Gastroesophageal sphincter (tissue), 4 donors: Measurements from ENCODE around the gene SMAP2. TPM values are rescaled to one million over a fixed set of nuclear protein-coding genes. Genes with fewer than 3 reads are reported as not detected.

Experiments used
- ATAC-seq: fragments of 150-250 bp; one replicate; pipeline ENCODE4 v1.9.1; 2016; ENCODE audit warnings: mild to moderate bottlenecking, moderate library complexity
- H3K27ac ChIP-seq, 4 donors: fragments of 200-600 bp; sonication (generic) in 3 of 4; 1 replicate in 3 of 4; 2 replicates in 1 of 4; pipeline ENCODE4 v1.5.1; 2016 to 2019
- H3K27me3 ChIP-seq: fragments of 200-600 bp; sonication (generic); one replicate; pipeline ENCODE4 v1.5.1; 2019
- H3K36me3 ChIP-seq, 2 donors: fragments of 200-600 bp; sonication (generic); one replicate each; pipeline ENCODE4 v1.5.1; 2019; ENCODE audit warnings: control low read depth in 1 of 2
- H3K4me1 ChIP-seq, 3 donors: fragments of 200-600 bp; sonication (generic); 1 replicate in 2 of 3; 2 replicates in 1 of 3; pipeline ENCODE4 v1.5.1; 2016 to 2019; ENCODE audit warnings: control low read depth in 2 of 3
- H3K4me3 ChIP-seq, 2 donors: fragments of 200-600 bp; sonication (generic); one replicate each; pipeline ENCODE4 v1.5.1; 2019; ENCODE audit warnings: mild to moderate bottlenecking in 1 of 2, moderate library complexity in 1 of 2
- H3K9me3 ChIP-seq, 3 donors: fragments of 200-600 bp; sonication (generic); one replicate each; pipeline ENCODE4 v1.5.1; 2017 to 2019; ENCODE audit warnings: control low read depth in 2 of 3
- CTCF ChIP-seq, 4 experiments: fragments of 200-600 bp in 2 of 4; fragments of 450-650 bp in 2 of 4; sonication (generic) in 1 of 4; IDR thresholded peaks; one replicate each; pipeline ENCODE4 v1.5.1; 2017 to 2019; ENCODE audit warnings: antibody characterized with exemption in 4 of 4, mild to moderate bottlenecking in 2 of 4, moderate library complexity in 2 of 4
- EP300 ChIP-seq: sonication (generic); formaldehyde crosslinking; IDR thresholded peaks from one replicate; pipeline ENCODE4 v1.6.1; 2017; ENCODE audit warnings: antibody characterized with exemption, mild to moderate bottlenecking
- POLR2A ChIP-seq, 2 donors: fragments of 450-650 bp; IDR thresholded peaks; one replicate each; pipeline ENCODE4 v1.6.1; 2017; ENCODE audit warnings: antibody characterized with exemption in 2 of 2, mild to moderate bottlenecking in 2 of 2, moderate library complexity in 1 of 2
- POLR2AphosphoS5 ChIP-seq: sonication (generic); formaldehyde crosslinking; IDR thresholded peaks from one replicate; pipeline ENCODE4 v1.6.1; 2017; ENCODE audit warnings: antibody characterized with exemption
- WGBS, 2 donors: methylation state at CpG; one replicate each; pipeline ENCODE4 v1.1.5; 2018; ENCODE audit warnings: low coverage in 1 of 2; 5-methylcytosine and 5-hydroxymethylcytosine counted together
- total RNA-seq, 4 donors: library from RNA; depleted of rRNA; stranded (reverse); fragments of >200 nt; gene quantifications; one replicate each; pipeline ENCODE4 v1.1.0, GENCODE V29; 2016

Gene SMAP2
- total RNA-seq, 4 donors from 2014 or later = 19.9 to 43.2 (median 26.6) TPM

GRCh38 chr1:40451238-40451585 lies 77.7 kb downstream of the SMAP2 start:
- Histone ChIP-seq H3K27me3 (no peaks in the 10 kb centered on the region), H3K36me3 (peaks cover 0 to 13% of the 10 kb centered on the region in 2 donors), H3K4me1 (peaks cover 0 to 15% (median 0%) of the 10 kb centered on the region in 3 donors), H3K27ac (no peak overlapping the region), H3K4me3 (no peak overlapping the region), H3K9me3 (peaks cover 0 to 23% (median 0%) of the 10 kb centered on the region in 3 donors)
- TF ChIP-seq CTCF (IDR thresholded peaks at IDR 0.05) = no peak
- WGBS, 2 donors = 92 to 100% methylated on average over 1 of the region's 1 CpG
- ATAC-seq = no peak

GRCh38 chr1:40454873-40455272 lies 81.3 kb downstream of the SMAP2 start:
- H3K36me3 ChIP-seq = peaks cover 0 to 46% of the 10 kb centered on the region in 2 donors
- no peak overlapping the region for H3K27ac ChIP-seq
- H3K27me3 ChIP-seq = no peaks in the 10 kb centered on the region
- H3K9me3 ChIP-seq = peaks cover 0 to 58% (median 3%) of the 10 kb centered on the region in 3 donors
- H3K4me1 ChIP-seq = peaks cover 0 to 9% (median 0%) of the 10 kb centered on the region in 3 donors
- no peak overlapping the region for H3K4me3 ChIP-seq
- TF ChIP-seq CTCF (IDR thresholded peaks at IDR 0.05) = no peak
- TF ChIP-seq POLR2A (IDR thresholded peaks at IDR 0.05) = no peak
- TF ChIP-seq POLR2AphosphoS5 = no peak
- no peak for TF ChIP-seq EP300
- no peak for ATAC-seq
- 92 to 100% methylated on average over 1 of the region's 1 CpG for WGBS, 2 donors

DNA sequence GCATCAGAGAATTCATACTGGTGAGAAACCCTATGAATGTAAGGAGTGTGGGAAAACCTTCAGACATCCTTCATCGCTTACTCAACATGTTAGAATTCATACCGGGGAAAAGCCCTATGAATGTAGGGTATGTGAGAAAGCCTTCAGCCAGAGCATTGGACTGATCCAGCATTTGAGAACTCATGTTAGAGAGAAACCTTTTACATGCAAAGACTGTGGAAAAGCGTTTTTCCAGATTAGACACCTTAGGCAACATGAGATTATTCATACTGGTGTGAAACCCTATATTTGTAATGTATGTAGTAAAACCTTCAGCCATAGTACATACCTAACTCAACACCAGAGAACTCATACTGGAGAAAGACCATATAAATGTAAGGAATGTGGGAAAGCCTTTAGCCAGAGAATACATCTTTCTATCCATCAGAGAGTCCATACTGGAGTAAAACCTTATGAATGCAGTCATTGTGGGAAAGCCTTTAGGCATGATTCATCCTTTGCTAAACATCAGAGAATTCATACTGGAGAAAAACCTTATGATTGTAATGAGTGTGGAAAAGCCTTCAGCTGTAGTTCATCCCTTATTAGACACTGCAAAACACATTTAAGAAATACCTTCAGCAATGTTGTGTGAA lies 89.5 kb downstream of the SMAP2 start:
- H3K27ac ChIP-seq = no peak overlapping the region
- H3K9me3 ChIP-seq = peaks cover 0 to 100% (median 7%) of the 10 kb centered on the region in 3 donors
- H3K4me1 ChIP-seq = no peaks in the 10 kb centered on the region
- TF ChIP-seq POLR2AphosphoS5 (no peak), EP300 (no peak), CTCF (IDR thresholded peaks at IDR 0.05) (no peak), POLR2A (IDR thresholded peaks at IDR 0.05) (no peak)
- 100% methylated on average over 3 of the region's 3 CpGs for WGBS, 2 donors
- no peak for ATAC-seq
- H3K4me3 ChIP-seq = no peak overlapping the region
- peaks cover 0 to 34% of the 10 kb centered on the region in 2 donors for H3K36me3 ChIP-seq
- H3K27me3 ChIP-seq = no peaks in the 10 kb centered on the region

- H3K27me3 ChIP-seq = no peaks in the 10 kb centered on the region
- H3K4me3 ChIP-seq = no peak overlapping the region
- no peak overlapping the region for H3K27ac ChIP-seq
- no peak for ATAC-seq
- no peak for TF ChIP-seq POLR2A (IDR thresholded peaks at IDR 0.05)
- no peak for TF ChIP-seq POLR2AphosphoS5
- TF ChIP-seq EP300 = no peak
- TF ChIP-seq CTCF (IDR thresholded peaks at IDR 0.05) = no peak
- peaks cover 0 to 89% (median 2%) of the 10 kb centered on the region in 3 donors for H3K9me3 ChIP-seq
- no peaks in the 10 kb centered on the region for H3K4me1 ChIP-seq
- 94% methylated on average over 2 of the region's 2 CpGs for WGBS, 2 donors
- H3K36me3 ChIP-seq = peaks cover 0 to 4% of the 10 kb centered on the region in 2 donors
These were observed 95.8 kb downstream of the SMAP2 start for GRCh38 chr1:40469327-40469726.

Other genes with a start within 250 kb of the SMAP2 start
- 10 to 100 TPM; 19.4 to 28.7 (median 27.9) TPM for gene RLF, start 212.3 kb upstream of the SMAP2 start, total RNA-seq
- not detected for gene TMCO2, start 125.8 kb upstream of the SMAP2 start, total RNA-seq
- 10 to 100 TPM; 49.0 to 76.1 (median 58.3) TPM for gene ZMPSTE24, start 115.5 kb upstream of the SMAP2 start, total RNA-seq
- 10 to 100 TPM in 1 of 4 donors, 1 to 10 TPM in 3; 1.6 to 12.0 (median 4.9) TPM for gene COL9A2, start 56.4 kb upstream of the SMAP2 start, total RNA-seq
- gene ZFP69B, start 76.7 kb downstream of the SMAP2 start, total RNA-seq = 1 to 10 TPM in 2 of 4 donors, under 1 TPM in 1, not detected in 1; 0.54 to 1.4 (median 1.2) TPM
- gene ZFP69, start 103.6 kb downstream of the SMAP2 start, total RNA-seq = 1 to 10 TPM; 2.0 to 6.1 (median 4.2) TPM
- 1 to 10 TPM; 5.4 to 8.8 (median 8.0) TPM for gene EXO5, start 135.0 kb downstream of the SMAP2 start, total RNA-seq
- 10 to 100 TPM in 1 of 4 donors, 1 to 10 TPM in 3; 2.3 to 11.5 (median 5.0) TPM for gene ZNF684, start 157.9 kb downstream of the SMAP2 start, total RNA-seq